GM12891 (cell line): ENCODE data around the gene DST.
A peak's percentile ranks its signal among the peaks of the same experiment; 100 is the strongest.

ENCODE experiments used
- DNase-seq: peaks from one replicate; pipeline ENCODE4 v3.0.0; 2011; ENCODE audit warnings: low spot score; ENCODE audit not compliant: insufficient read length
- FAIRE-seq: peaks from 2 replicates; lab custom pipeline; 2011; peaks lifted over from hg19 to GRCh38; lab: Jason Lieb, UNC
- PAX5 ChIP-seq: IDR thresholded peaks from 2 replicates; pipeline ENCODE4 v1.6.1; 2011; ENCODE audit warnings: low read length, moderate library complexity, mild to moderate bottlenecking; ENCODE audit not compliant: insufficient read depth, severe bottlenecking
- POLR2A ChIP-seq: IDR thresholded peaks from 2 replicates; pipeline ENCODE4 v1.6.1; 2011; ENCODE audit warnings: low read depth, low read length, control low read depth
- POLR2AphosphoS5 ChIP-seq: IDR thresholded peaks from 2 replicates; pipeline ENCODE4 v1.6.1; 2011; ENCODE audit warnings: low read depth, low read length, control low read depth
- POU2F2 ChIP-seq: IDR thresholded peaks from 2 replicates; pipeline ENCODE4 v1.6.1; 2011; ENCODE audit warnings: low read depth, mild to moderate bottlenecking, control low read depth, low read length, moderate library complexity
- SPI1 ChIP-seq: IDR thresholded peaks from 2 replicates; pipeline ENCODE4 v1.6.1; 2011; ENCODE audit warnings: low read depth, low read length, control low read depth
- TAF1 ChIP-seq: IDR thresholded peaks from 2 replicates; pipeline ENCODE4 v1.6.1; 2011; ENCODE audit warnings: low read depth, low read length, control low read depth

DST gene

DNA sequence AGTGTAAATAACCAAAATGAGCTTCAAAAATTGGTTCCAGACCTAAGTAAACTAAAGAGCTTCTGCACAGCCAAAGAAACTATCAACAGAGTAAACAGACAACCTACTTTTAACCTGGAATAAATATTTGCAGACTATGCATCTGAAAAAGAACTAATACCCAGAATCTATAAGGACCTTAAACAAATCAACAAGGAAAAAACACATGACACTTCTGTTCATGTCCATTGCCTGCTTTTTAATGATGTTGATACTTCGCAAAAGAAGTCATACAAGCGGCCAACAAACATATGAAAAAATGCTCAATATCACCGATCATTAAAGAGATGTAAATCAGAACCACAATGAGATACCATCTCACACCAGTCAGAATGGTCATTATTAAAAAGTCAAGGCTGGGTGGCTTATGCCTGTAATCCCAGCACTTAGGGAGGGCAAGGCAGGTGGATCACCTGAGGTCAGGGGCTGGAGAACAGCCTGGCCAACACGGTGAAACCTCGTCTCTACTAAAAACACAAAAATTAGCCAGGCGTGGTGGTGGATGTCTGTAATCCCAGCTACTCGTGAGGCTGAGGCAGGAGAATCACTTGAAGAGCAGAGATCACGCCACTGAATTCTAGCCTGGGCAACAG lies 42.5 kb upstream of the DST start:
- FAIRE-seq (no peak), DNase-seq (no peak)
- no peak for TF ChIP-seq SPI1
- no peak for TF ChIP-seq POLR2AphosphoS5
- TF ChIP-seq POLR2A = no peak
- no peak for TF ChIP-seq POU2F2
- TF ChIP-seq PAX5 = no peak
- no peak for TF ChIP-seq TAF1

DNA sequence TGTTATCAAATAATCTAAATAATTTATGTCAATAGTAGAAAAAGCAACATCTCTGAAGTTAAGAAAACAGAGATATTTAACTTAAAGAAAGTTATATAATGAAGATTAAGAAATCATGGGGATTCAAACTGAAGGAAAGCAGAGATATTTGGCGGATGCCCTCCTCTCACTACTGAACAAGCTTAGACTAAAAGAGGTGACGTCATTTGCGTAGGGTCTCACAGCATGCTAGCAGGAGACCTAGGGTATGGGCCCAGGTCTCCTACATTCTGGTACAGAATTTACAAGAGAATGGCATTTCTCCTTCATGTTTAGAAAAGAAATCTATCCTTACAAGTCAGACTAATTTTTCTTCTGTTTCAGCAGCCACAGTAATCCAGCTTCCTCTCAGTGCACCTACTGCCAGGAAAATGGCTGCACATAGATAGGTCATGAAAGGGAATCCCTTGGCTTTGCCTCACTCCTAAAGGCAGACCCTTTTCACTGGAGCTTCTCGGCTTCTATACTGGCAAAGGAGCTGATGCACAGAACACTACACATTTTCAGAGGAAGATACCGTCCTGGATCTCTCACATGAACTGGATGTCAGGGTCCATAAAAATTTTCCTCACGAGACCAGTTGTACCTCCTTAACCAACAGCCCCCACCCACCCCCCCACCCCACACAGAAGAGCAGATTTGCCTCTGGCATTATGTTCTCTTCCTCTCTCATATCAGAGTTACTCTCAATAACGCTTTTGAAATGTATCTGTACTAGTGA lies 41.8 kb upstream of the DST start:
- no peak for FAIRE-seq

DNA sequence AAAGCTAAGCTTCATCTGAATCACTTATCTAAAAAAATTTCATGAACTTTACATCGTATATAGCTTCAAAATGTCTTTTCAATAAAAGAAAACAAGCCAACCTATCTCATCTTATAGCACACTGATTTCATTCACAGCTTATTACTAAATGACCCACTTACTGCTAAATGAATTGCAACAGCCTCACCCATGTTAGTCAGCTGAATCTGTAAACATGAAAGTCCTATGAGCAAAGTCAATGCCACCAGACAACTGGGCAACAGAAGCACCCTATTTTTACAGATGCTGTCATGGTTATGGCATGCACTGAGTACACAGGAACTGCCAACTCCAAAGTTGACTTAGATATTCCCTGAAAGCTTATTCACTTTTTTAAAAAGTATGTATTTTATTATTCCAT lies 41.2 kb upstream of the DST start:
- FAIRE-seq (no peak), DNase-seq (no peak)
- TF ChIP-seq SPI1 (no peak), POU2F2 (no peak), POLR2AphosphoS5 (no peak), TAF1 (no peak), PAX5 (no peak), POLR2A (no peak)

More for the DNA sequence above, 41.8 kb upstream of the DST start:
- TF ChIP-seq POLR2AphosphoS5 (no peak), SPI1 (no peak), PAX5 (no peak), POU2F2 (no peak), TAF1 (no peak), POLR2A (no peak)
- DNase-seq = no peak

DNA sequence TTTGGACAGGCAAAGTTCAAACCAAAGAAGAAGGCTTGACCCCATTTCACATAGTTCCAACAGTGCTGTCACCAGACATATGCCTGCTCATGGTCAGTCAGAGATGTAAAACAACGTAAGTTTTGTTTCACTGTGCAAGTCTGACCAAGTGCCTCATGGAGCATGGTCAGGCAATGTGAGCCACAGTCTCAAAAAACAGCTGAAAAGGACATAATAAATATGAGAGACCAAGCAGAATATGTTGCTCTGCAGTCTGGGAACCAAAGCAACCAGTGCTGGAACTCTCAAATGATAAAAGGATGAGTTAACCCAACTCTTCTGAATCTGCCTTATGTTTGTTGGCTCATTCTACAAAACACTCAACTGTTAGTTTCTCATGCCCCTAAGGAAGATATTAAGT lies 39.9 kb upstream of the DST start:
- FAIRE-seq = no peak
- DNase-seq = no peak
- no peak for TF ChIP-seq POLR2A
- no peak for TF ChIP-seq PAX5
- TF ChIP-seq TAF1 = no peak
- no peak for TF ChIP-seq SPI1
- TF ChIP-seq POU2F2 = no peak
- no peak for TF ChIP-seq POLR2AphosphoS5

DNA sequence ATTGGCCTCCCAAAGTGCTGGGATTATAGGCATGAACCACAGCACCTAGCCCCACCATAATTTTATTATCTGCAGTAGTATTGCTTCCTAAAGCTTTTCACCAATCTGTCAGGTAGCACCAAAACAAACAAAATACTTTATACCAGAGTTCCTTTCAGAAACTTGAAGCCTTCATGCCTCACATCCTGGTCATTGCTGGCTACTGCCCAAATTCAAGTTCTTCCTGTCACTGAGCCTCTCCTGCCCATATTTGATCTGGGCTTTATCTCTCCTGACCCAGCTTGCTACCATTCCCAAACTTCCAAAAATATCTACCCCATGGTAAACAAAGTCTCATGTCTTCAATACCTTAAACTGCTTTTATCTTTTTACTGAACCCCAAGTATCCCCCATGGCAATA lies 34.9 kb upstream of the DST start:
- TF ChIP-seq TAF1 (no peak), POLR2AphosphoS5 (no peak), PAX5 (no peak), POU2F2 (no peak), POLR2A (no peak), SPI1 (no peak)
- FAIRE-seq (no peak), DNase-seq (no peak)

DNA sequence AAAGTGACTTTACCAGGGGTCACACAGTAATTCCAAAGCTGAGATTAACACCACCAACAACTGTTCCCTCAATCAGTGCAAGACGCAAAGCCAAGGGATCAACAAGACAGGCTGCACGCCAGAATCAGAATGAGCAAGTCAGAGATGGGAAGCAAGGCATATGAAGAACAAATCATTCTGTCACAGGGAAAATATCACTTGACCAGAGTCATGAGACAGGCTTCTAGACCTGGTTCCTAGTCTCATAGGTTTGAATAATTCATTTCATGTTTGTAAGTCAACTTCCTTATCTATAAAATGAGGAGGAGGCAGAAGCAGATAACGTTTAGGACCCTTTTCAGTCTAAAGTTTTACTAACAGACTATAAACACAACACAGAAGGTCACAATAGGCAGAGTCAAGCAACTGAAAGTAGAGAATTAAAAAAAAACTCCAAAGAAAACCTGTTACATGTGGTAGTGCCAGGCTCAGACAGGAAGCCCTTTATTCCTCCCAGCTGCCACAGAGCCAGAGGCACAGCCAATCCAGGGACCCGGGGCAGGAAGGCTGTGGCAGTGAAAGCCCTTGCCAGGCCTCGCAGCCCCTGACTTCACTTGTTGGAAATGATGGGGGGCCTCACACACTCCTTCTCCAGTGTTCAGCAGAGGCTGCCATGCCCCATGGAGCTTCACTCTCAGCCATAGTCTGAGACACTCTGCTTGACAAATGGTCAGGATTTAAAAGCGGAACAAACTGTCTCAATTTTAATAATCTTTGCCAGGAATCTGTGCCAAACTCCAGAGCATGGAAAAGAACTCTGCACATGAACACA lies 29.2 kb upstream of the DST start:
- FAIRE-seq = peak; percentile 26
- DNase-seq = no peak

DNA sequence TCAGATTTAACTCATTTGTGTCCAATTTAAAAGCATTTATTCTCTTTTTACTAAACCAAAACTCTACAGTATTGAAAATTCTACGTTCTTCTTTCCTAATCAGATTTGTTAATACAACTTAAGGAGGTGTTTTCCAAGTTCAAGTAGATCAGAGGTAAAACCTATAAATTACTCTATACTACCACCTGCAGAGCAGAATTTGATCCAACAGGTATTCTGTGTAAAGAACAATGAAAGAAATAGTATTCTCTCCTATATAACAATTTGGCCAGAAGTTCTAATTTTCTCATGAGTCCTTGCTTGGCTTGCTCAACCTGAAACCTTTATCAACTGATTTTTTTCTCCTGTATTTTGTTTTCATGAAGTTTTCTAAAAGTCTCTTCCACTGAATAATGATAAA lies 28.5 kb upstream of the DST start:
- FAIRE-seq = no peak
- no peak for DNase-seq

More for the DNA sequence above, 29.2 kb upstream of the DST start:
- TF ChIP-seq POU2F2 (no peak), POLR2A (no peak), PAX5 (no peak), POLR2AphosphoS5 (no peak), TAF1 (no peak), SPI1 (no peak)

DNA sequence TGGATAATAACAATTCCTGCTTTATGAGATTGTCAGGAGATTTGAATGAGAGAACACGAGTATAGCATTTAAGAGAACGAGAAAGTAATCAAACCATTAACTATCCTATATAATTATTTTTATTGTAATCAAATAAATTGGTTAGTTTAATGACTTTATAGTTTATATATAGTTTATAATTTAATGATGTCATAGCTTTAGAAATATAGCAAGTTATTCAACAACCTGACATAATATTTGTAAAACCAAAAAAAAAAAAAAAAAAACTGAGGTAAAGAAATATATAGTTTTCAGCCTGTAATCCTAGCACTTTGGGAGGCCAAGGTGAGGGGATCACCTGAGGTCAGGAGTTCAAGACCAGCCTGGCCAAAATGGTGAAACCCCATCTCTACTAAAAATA lies 26.4 kb upstream of the DST start:
- no peak for FAIRE-seq

More for the DNA sequence above, 28.5 kb upstream of the DST start:
- TF ChIP-seq SPI1 (no peak), POU2F2 (no peak), POLR2AphosphoS5 (no peak)

DNA sequence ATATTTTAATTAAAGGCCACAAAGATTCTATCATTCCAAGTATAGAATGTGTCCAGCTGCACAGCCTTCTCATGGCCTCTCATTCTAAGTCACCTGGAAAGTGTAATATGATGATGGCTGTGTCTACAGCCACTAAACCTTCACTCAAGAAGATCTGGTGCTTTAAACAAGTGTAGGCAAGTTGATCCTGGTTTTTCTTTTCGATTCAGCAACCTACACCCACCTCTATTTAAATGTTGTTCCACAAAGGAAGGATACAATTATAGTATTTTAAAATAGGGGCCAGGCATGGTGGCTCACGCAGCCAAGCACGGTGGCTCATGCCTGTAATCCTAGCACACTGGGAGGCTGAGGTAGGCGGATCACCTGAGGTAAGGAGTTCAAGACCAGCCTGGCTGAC lies 25.5 kb upstream of the DST start:
- FAIRE-seq = no peak
- TF ChIP-seq POLR2A (no peak), POLR2AphosphoS5 (no peak), POU2F2 (no peak), PAX5 (no peak), TAF1 (no peak), SPI1 (no peak)
- DNase-seq = no peak

More for the DNA sequence above, 26.4 kb upstream of the DST start:
- TF ChIP-seq SPI1 (no peak), POLR2AphosphoS5 (no peak), POLR2A (no peak), TAF1 (no peak), PAX5 (no peak), POU2F2 (no peak)
- DNase-seq = no peak
